Natural killer cell (primary cell): Measurements from ENCODE around the gene ANGPTL8. TPM values are rescaled to one million over a fixed set of nuclear protein-coding genes. Genes with fewer than 3 reads are reported as not detected.

Experiments
- ATAC-seq, 3 donors: fragments of 150-1000 bp in 2 of 3; fragments of 200-7000 bp in 1 of 3; cut with Tn5 transposase; 1 replicate in 1 of 3; 2 replicates in 2 of 3; pipeline ENCODE4 v1.10.0; 2021; ENCODE audit warnings: mild to moderate bottlenecking in 2 of 3, moderate library complexity in 2 of 3
- DNase-seq, 2 donors: peaks; one replicate each; pipeline versions ENCODE4 v3.0.0 to v3.0.0-alpha.2; 2013 to 2021; ENCODE audit warnings: mixed read lengths in 1 of 2
- H3K27ac ChIP-seq: one replicate; pipeline ENCODE4 v1.5.1; 2013; ENCODE audit warnings: mild to moderate bottlenecking, low read length
- H3K27me3 ChIP-seq: one replicate; pipeline ENCODE4 v1.6.1; 2013; ENCODE audit warnings: low read length; ENCODE audit not compliant: control insufficient read depth, insufficient read depth
- H3K36me3 ChIP-seq: one replicate; pipeline ENCODE4 v1.6.1; 2013; ENCODE audit warnings: low read length; ENCODE audit not compliant: control insufficient read depth, insufficient read depth
- H3K4me1 ChIP-seq: one replicate; pipeline ENCODE4 v1.6.1; 2013; ENCODE audit warnings: low read length; ENCODE audit not compliant: control insufficient read depth, insufficient read depth
- H3K4me3 ChIP-seq: one replicate; pipeline ENCODE4 v1.5.1; 2013; ENCODE audit warnings: low read length
- H3K9me3 ChIP-seq: one replicate; pipeline ENCODE4 v1.6.1; 2013; ENCODE audit warnings: low read length; ENCODE audit not compliant: control insufficient read depth, insufficient read depth
- H3K27ac Mint-ChIP-seq, 2 donors: one replicate each; pipeline ENCODE4 v1.8.0; 2022; ENCODE audit warnings: mild to moderate bottlenecking in 2 of 2, mixed read lengths in 2 of 2, moderate library complexity in 1 of 2
- H3K27me3 Mint-ChIP-seq, 2 donors: one replicate each; pipeline ENCODE4 v1.8.0; 2022; ENCODE audit warnings: low read depth in 2 of 2, mixed read lengths in 2 of 2
- H3K36me3 Mint-ChIP-seq: one replicate; pipeline ENCODE4 v1.8.0; 2022; ENCODE audit warnings: mixed read lengths
- H3K4me1 Mint-ChIP-seq, 2 donors: one replicate each; pipeline ENCODE4 v1.8.0; 2022; ENCODE audit warnings: mixed read lengths in 2 of 2
- H3K4me3 Mint-ChIP-seq: one replicate; pipeline ENCODE4 v1.8.0; 2022; ENCODE audit warnings: mild to moderate bottlenecking, moderate library complexity, mixed read lengths
- H3K9me3 Mint-ChIP-seq, 2 donors: one replicate each; pipeline ENCODE4 v1.8.0; 2022; ENCODE audit warnings: mixed read lengths in 2 of 2
- WGBS: methylation state at CpG from one replicate; pipeline ENCODE4 v1.1.7; 2013; ENCODE audit warnings: missing lambda C conversion rate; ENCODE audit not compliant: insufficient coverage; 5-methylcytosine and 5-hydroxymethylcytosine counted together
- intact Hi-C: fragments of 100-400 bp; cut with micrococcal nuclease; formaldehyde crosslinking; loops from one replicate; pipeline ENCODE4 v1.14.2; 2022
- total RNA-seq, 4 donors: library from RNA; stranded (reverse); fragments of 120-200 nt in 1 of 4; gene quantifications; one replicate each; pipeline versions ENCODE4 v1.2.3 to v1.2.4, GENCODE V29; 2013 to 2022
- TF ChIP-seq, protein P1 (sequence below): fragments of 200-600 bp; IDR thresholded peaks from one replicate; pipeline ENCODE4 v1.8.0; 2022; ENCODE audit warnings: antibody characterized with exemption

Gene ANGPTL8
- total RNA-seq, 3 donors from 2014 or later (not counting 1 experiment from before 2014, with no cell fraction given): not detected

- 93% methylated on average over 6 of the region's 6 CpGs for WGBS
Observed at GRCh38 chr19:11284515-11284914, 45.1 kb downstream of the ANGPTL8 start.

DNA sequence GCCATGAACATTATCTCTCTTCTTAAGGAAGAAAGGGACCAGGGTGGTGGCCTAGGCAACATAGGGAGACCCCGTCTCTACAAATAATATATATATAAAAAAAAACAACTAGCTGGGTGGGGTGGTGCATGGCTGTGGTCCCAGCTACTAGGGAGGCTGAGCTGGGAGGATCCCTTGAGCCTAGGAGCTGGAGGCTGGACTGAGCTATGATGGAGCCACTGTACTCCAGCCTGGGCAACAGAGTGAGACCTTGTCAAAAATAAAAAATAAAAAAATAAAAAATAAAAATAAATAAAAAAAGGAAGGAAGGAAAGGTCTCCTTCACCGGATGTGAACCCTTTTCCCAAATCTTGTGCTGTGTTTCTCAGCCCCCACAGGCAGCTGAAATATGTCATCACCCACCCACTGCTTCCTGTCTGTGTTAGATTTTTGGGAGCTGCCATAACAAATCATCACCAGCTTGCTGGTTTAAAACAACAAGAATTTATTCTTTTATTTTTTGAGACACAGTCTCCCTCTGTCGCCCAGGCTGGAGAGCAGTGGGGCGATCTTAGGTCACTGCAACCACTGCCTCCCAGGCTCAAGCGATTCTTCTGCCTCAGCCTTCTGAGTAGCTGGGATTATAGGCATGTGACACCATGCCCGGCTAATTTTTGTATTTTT is 47.0 kb downstream of the ANGPTL8 start:
- H3K4me1 ChIP-seq: no peaks in the 10 kb centered on the region
- H3K36me3 ChIP-seq: no peaks in the 10 kb centered on the region
- no peak overlapping the region for H3K4me3 ChIP-seq
- ATAC-seq (no peak), DNase-seq (no peak)
- peaks cover 21% of the 10 kb centered on the region for H3K27me3 ChIP-seq
- no peak overlapping the region for H3K4me3 Mint-ChIP-seq
- WGBS: 53% methylated on average over 4 of the region's 6 CpGs
- H3K4me1 Mint-ChIP-seq: no peaks in the 10 kb centered on the region
- peaks cover 2% of the 10 kb centered on the region for H3K9me3 ChIP-seq
- H3K36me3 Mint-ChIP-seq: no peaks in the 10 kb centered on the region
- H3K27ac Mint-ChIP-seq: no peak overlapping the region
- TF ChIP-seq, protein P1, sequence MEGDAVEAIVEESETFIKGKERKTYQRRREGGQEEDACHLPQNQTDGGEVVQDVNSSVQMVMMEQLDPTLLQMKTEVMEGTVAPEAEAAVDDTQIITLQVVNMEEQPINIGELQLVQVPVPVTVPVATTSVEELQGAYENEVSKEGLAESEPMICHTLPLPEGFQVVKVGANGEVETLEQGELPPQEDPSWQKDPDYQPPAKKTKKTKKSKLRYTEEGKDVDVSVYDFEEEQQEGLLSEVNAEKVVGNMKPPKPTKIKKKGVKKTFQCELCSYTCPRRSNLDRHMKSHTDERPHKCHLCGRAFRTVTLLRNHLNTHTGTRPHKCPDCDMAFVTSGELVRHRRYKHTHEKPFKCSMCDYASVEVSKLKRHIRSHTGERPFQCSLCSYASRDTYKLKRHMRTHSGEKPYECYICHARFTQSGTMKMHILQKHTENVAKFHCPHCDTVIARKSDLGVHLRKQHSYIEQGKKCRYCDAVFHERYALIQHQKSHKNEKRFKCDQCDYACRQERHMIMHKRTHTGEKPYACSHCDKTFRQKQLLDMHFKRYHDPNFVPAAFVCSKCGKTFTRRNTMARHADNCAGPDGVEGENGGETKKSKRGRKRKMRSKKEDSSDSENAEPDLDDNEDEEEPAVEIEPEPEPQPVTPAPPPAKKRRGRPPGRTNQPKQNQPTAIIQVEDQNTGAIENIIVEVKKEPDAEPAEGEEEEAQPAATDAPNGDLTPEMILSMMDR: no peak
- H3K27ac ChIP-seq: no peak overlapping the region
- peaks cover 13 to 19% of the 10 kb centered on the region in 2 donors for H3K27me3 Mint-ChIP-seq
- intact Hi-C loops: no loop called here
- no peaks in the 10 kb centered on the region for H3K9me3 Mint-ChIP-seq

More at GRCh38 chr19:11284515-11284914, 45.1 kb downstream of the ANGPTL8 start:
- no peak overlapping the region for H3K4me3 ChIP-seq
- peaks cover 18% of the 10 kb centered on the region for H3K9me3 ChIP-seq
- no peaks in the 10 kb centered on the region for H3K36me3 ChIP-seq
- H3K27ac ChIP-seq: no peak overlapping the region
- Mint-ChIP-seq H3K4me3 (no peak overlapping the region), H3K27ac (no peak overlapping the region), H3K36me3 (no peaks in the 10 kb centered on the region), H3K4me1 (peaks cover 4 to 5% of the 10 kb centered on the region in 2 donors), H3K9me3 (peaks cover 0 to 2% of the 10 kb centered on the region in 2 donors), H3K27me3 (peaks cover 13 to 20% of the 10 kb centered on the region in 2 donors)
- intact Hi-C loops: no loop called here
- DNase-seq: no peak
- peaks cover 13% of the 10 kb centered on the region for H3K4me1 ChIP-seq
- ATAC-seq: no peak
- TF ChIP-seq, protein P1: no peak
- peaks cover 24% of the 10 kb centered on the region for H3K27me3 ChIP-seq

- TF ChIP-seq, protein P1: no peak
- no peak overlapping the region for H3K27ac Mint-ChIP-seq
- H3K9me3 Mint-ChIP-seq: no peaks in the 10 kb centered on the region
- H3K27me3 ChIP-seq: peaks cover 11% of the 10 kb centered on the region
- peaks cover 2% of the 10 kb centered on the region for H3K4me1 ChIP-seq
- 61% methylated on average over 7 of the region's 7 CpGs for WGBS
- H3K27ac ChIP-seq: no peak overlapping the region
- no peak overlapping the region for H3K4me3 ChIP-seq
- intact Hi-C loops: no loop called here
- H3K9me3 ChIP-seq: no peaks in the 10 kb centered on the region
- no peaks in the 10 kb centered on the region for H3K36me3 Mint-ChIP-seq
- no peaks in the 10 kb centered on the region for H3K36me3 ChIP-seq
- H3K4me3 Mint-ChIP-seq: no peak overlapping the region
- ATAC-seq (no peak), DNase-seq (no peak)
- H3K4me1 Mint-ChIP-seq: no peaks in the 10 kb centered on the region
- H3K27me3 Mint-ChIP-seq: peaks cover 17 to 19% of the 10 kb centered on the region in 2 donors
Observed at GRCh38 chr19:11288349-11288748, 48.9 kb downstream of the ANGPTL8 start.

- Mint-ChIP-seq H3K4me3 (no peak overlapping the region), H3K4me1 (peaks cover 0 to 10% of the 10 kb centered on the region in 2 donors), H3K27ac (no peak overlapping the region), H3K27me3 (peaks cover 16 to 19% of the 10 kb centered on the region in 2 donors), H3K9me3 (no peaks in the 10 kb centered on the region), H3K36me3 (no peaks in the 10 kb centered on the region)
- intact Hi-C loops: loop anchor here (5.0 kb wide), 2 partner anchors 157 to 297 kb away; no protein-coding TSS in a partner anchor
- WGBS: 86% methylated on average over 3 of the region's 4 CpGs
- TF ChIP-seq, protein P1: no peak
- H3K36me3 ChIP-seq: no peaks in the 10 kb centered on the region
- H3K27me3 ChIP-seq: peaks cover 4% of the 10 kb centered on the region
- no peak overlapping the region for H3K27ac ChIP-seq
- DNase-seq (no peak), ATAC-seq (no peak)
- H3K4me1 ChIP-seq: peaks cover 10% of the 10 kb centered on the region
- no peak overlapping the region for H3K4me3 ChIP-seq
- H3K9me3 ChIP-seq: no peaks in the 10 kb centered on the region
Observed at GRCh38 chr19:11290256-11290655, 50.8 kb downstream of the ANGPTL8 start.
